Amygdala (tissue), 56 donors: ENCODE data around the gene SYNE1.

ENCODE experiments used
- DNase-seq, 56 donors: peaks; one replicate each; lab custom pipeline; 2025; lab: John Stamatoyannopoulos, UW

SYNE1 gene

GRCh38 chr6:152221806-152222628 lies 415.1 kb downstream of the SYNE1 start:
- DNase-seq, result no peak

- no peak for DNase-seq
These were observed 416.4 kb downstream of the SYNE1 start for GRCh38 chr6:152220786-152221185.

GRCh38 chr6:152218887-152219286 lies 418.3 kb downstream of the SYNE1 start:
- no peak for DNase-seq

GRCh38 chr6:152212437-152212836 lies 424.7 kb downstream of the SYNE1 start:
- no peak for DNase-seq

- no peak for DNase-seq
These were observed 428.0 kb downstream of the SYNE1 start for GRCh38 chr6:152209211-152209610.

GRCh38 chr6:152207915-152208714 lies 429.0 kb downstream of the SYNE1 start:
- DNase-seq, result peak in 3 of 56 donors; percentile 16 to 36 (median 18)

- peak in 15 of 56 donors; percentile 1 to 41 (median 14) for DNase-seq
These were observed 430.9 kb downstream of the SYNE1 start for GRCh38 chr6:152206072-152206818.

GRCh38 chr6:152204591-152204990 lies 432.6 kb downstream of the SYNE1 start:
- no peak for DNase-seq

GRCh38 chr6:152201120-152201519 lies 436.0 kb downstream of the SYNE1 start:
- no peak for DNase-seq

- no peak for DNase-seq
These were observed 441.3 kb downstream of the SYNE1 start for GRCh38 chr6:152195896-152196295.

GRCh38 chr6:152189736-152190135 lies 447.4 kb downstream of the SYNE1 start:
- DNase-seq, result no peak

GRCh38 chr6:152188011-152188410 lies 449.2 kb downstream of the SYNE1 start:
- no peak for DNase-seq

- DNase-seq, result no peak
These were observed 450.3 kb downstream of the SYNE1 start for GRCh38 chr6:152186840-152187239.

- DNase-seq, result no peak
These were observed 452.1 kb downstream of the SYNE1 start for GRCh38 chr6:152184917-152185574.

GRCh38 chr6:152184573-152184916 lies 452.6 kb downstream of the SYNE1 start:
- no peak for DNase-seq

- DNase-seq, result no peak
These were observed 456.6 kb downstream of the SYNE1 start for GRCh38 chr6:152180601-152181000.

GRCh38 chr6:152176268-152176667 lies 460.9 kb downstream of the SYNE1 start:
- no peak for DNase-seq

GRCh38 chr6:152173957-152174356 lies 463.2 kb downstream of the SYNE1 start:
- no peak for DNase-seq

- no peak for DNase-seq
These were observed 463.8 kb downstream of the SYNE1 start for GRCh38 chr6:152173321-152173720.
